Inflammatory macrophage treated with lipopolysaccharide for 4 hours (primary cell): ENCODE data around the gene TRIM6.
"Not testable (repeated sequence)": the region's sequence is repeated elsewhere in the genome, so short reads cannot be mapped to it uniquely, and the experiment has no call there.

Experiments
- DNase-seq: peaks from one replicate; pipeline ENCODE4 v3.0.0-alpha.2; 2020

Gene TRIM6, protein sequence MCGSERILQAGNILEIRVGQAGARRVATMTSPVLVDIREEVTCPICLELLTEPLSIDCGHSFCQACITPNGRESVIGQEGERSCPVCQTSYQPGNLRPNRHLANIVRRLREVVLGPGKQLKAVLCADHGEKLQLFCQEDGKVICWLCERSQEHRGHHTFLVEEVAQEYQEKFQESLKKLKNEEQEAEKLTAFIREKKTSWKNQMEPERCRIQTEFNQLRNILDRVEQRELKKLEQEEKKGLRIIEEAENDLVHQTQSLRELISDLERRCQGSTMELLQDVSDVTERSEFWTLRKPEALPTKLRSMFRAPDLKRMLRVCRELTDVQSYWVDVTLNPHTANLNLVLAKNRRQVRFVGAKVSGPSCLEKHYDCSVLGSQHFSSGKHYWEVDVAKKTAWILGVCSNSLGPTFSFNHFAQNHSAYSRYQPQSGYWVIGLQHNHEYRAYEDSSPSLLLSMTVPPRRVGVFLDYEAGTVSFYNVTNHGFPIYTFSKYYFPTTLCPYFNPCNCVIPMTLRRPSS

DNA sequence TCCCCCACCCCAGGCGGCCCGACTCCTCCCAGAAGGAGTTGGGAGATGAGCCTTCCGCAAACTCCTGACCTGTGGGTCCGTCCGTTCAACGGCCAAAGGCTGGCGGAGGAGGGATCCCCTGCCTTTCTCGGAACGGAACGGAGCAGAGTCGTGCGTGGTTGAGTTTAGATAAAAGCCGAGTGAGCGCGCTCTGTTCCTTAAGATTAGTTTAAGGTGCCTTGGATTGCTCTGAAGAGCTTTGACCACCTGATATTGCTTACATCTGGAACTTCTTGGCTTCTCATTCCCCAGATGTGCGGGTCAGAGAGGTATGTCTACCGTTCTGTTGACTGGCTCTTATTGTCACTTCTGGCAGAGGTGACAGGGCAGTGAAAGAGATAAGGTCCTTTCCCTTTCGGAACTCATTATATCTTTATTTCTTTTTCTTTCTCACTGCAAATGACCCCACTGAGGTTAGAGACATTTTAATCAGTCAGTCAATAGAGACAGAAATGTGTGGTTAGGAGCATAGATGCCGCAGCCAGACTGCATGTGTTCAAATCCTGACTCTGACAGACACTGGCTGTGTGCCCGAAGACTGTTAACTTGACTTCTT, at the start of gene TRIM6:
Gene TRIM6, plus strand, starts transcription at position 31 of the 595 bp plus-strand sequence. Its CDS starts 261 bp downstream, at position 292.
- DNase-seq: peak; percentile 44

DNA sequence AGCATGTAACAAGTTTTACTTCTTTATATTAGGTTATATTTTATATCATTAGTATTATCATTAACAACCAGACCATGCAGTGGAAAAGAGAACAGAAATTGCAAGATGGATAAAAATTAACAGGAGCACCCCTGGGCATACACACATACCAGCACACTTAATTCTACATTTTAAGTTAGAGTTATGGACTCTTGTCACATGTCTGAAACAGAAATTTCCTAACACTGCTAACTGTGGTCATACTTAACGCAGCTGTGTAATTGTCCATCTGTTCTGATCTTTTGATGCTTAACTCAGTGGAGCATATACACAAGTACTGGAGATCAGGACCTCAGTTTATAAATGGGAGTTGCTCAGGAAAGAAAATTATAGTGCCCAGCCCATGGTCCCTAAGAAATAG, 48.5 kb upstream of the TRIM6 start:
- no peak for DNase-seq

DNA sequence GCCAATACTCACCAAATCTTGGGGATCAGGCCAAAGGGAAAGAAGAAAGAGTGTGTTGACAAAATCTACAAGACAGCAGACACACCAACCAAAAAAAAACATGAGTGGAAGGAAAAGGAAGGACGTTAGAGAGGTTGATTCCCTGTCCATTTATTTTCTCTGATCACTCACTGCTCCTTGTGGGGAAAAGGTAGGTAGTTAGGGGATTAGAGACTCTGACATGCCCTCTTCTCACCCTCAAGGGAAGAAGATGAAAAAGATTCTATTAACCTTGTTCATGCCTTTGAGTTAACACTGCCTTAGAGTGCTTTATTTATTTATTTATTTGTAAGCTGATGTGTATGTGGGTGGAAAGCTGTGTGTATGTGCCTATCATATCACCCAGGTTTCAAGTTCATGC, 48.0 kb upstream of the TRIM6 start, which contains the start of gene OR52H1:
Gene OR52H1, minus strand, starts transcription at position 101 of the 400 bp plus-strand sequence. CDS start 3,035 bp downstream, outside the sequence.
- DNase-seq: no peak

DNA sequence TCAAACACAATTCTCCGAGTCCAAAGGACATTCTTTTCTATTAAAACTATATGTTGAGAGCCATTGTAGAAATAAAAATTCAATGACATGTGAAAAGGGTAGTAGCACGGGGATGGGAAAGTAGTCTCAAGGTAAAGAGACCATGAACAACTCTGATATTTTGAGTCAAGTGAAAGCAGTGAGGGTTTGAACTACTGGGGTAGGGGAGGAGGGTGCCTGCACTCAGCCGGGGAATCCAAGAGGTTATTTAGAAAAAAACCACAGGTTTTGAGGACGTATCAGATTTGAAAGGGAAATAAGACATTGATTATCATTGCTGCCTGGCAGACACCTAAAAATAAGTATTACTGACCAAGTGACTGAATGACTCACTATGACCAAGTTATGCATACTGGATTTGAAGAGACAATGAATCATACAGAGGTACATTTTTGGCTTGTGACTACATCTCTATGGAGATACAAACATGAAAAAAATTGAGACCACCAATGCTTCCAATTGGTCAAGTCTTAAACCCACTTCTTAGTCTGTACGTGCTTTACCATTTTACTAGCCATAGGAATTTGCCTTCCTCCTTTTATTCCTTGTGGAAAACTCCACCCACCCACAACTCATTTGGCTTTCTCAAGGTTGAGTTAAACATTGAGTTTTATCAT, 45.9 kb upstream of the TRIM6 start:
- DNase-seq: no peak

DNA sequence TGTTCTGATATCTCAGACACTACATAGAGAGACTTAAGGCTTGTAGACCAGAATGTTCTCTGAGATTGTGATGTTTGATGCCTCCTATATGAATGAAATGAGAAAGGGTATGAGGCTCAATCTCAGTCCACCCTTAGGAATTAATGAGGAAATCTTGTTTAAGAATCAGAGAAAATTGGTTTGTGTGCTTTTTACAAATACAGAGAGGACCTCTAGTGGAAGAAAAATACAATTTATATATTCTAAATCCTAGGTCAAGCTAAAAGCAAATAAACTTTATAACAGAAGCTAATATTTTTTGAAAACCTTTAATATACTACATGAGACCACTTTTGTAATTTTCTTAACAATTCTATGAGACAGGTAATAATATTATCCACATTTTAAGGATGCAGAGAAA, 43.1 kb upstream of the TRIM6 start:
- DNase-seq: no peak

DNA sequence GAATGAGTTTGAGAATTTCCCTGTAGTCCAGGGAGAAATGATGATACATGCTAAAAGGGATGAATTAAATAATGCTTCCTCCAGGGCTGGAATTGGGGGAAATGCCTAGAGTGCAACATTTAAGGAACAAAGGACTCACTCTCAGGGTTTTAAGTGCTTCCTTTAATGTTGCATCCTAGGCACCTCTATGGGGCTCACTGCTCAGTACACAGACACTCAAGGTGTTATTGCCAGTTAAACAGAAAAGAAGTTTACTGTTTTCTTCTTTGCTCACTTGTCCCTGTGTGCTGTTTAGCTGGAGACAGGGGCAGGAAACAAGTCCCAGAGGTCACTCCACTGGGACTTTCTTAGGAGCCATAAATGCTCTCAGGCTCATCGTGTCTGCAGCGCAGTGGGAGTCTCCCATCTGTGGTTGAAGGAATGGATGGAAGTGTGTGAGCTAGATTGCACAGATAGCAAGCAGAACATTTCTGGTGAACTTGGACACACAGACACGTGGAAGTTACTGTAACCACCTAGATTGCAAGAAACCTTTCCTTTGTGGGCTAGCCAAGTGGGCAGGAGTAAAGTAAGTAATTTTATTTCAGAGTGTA, 39.7 kb upstream of the TRIM6 start:
- DNase-seq: no peak

DNA sequence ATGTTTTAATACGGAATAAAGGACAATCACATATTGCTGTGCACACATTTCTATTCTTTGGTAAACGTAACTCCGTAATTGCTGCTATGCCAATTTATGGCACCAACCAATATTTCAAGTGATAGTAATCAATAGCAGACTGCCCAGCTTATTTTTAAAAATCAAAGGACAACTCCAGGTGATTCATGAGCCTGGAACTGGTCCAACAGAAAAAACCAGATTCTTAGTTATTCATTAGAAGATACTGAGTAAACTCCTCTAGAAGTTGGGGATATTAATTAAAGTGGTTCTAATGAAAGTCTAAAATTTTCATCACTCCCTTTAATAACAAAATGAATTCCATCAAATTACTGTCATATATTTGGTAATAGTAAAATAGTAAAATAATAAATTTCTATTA, 38.7 kb upstream of the TRIM6 start:
- DNase-seq: no peak

DNA sequence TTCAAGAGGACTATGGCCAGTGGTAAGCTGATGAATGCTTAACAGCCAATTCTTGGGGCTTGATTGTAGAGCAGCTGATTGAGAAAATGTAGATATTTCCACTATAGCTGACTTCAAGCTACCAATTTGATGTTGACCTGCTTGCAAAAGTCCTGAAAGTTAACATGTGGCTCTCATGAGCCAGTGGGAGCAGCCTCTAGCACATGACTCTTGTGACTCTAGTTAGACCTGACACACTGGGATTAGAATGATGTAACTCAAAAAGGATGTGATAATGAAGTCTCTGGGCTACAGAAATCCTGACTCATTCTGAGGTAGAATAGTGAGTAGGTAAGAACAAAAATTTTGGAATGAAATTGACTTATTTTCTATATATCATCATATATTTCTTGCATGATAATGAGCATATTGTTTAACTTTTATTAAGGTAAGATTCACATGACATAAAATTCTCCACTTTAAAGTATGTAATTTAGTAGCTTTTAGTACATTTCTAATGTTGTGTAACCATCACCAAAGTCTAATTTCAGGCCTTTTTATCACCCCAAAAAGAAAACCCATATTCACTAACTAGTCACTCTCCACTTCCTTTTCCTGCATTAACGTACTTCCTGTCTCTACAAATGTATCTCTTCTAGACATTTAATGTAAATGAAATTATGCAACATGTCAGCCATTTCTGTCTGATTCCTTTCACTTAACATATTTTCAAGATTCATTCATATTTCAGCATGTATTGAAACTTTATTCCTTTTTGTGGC, 32.0 kb upstream of the TRIM6 start:
- peak; percentile 8 for DNase-seq

DNA sequence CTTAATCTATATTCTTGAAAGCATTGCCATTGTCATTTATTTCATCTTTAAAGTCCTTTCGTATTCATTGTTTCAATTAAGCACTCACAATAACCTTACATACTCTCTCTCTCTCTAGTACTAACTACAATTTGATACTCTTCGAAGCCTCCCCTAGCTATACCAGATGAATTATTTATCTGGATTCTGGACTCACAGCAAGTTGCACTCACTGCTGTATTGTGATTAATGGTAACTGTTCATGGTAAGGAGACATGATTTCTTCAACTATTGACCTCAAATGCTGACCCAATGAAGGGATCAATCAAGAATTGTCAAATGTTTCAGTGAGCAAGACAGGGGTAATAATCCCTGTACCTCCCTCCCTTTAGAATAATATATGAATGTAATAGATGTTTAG, 21.8 kb upstream of the TRIM6 start:
- no peak for DNase-seq

DNA sequence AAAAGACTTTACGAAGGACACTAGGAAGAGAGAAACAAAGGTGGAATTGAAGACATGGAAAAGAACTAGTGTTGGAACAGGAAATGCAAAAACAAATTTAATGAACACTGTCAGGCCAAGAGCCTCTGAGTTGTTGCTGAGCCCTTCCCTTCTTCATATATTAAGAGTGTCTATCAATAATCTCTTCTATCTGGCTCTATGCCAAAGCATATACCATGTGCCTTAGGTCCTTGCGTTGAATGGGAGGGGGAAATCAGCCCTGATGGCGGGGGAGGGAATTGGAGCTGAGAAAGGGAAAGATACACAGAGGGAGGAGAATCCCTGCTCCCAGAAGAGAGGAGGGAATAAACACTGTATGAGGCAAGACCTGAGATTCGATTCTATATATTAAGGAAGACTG, 21.3 kb upstream of the TRIM6 start:
- no peak for DNase-seq

DNA sequence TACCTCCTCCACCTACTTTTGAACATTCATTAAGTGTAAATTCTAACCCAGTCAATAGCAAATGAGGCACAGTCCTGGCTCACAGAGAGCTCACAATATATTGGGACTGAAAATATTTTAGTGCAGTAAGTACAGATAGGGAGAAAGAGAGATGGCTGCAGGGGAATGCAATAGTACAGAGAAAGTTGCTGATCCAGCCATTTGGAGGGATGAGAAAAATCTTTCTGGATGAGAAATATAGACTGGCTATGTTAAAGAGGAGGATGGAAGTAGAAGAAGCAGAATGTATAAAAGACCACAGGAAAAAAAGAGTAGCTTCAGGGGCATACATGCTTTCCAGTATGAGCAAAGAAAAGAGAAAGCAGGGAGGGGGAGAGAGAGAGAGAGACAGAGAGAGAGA, 19.3 kb upstream of the TRIM6 start:
- DNase-seq: no peak

DNA sequence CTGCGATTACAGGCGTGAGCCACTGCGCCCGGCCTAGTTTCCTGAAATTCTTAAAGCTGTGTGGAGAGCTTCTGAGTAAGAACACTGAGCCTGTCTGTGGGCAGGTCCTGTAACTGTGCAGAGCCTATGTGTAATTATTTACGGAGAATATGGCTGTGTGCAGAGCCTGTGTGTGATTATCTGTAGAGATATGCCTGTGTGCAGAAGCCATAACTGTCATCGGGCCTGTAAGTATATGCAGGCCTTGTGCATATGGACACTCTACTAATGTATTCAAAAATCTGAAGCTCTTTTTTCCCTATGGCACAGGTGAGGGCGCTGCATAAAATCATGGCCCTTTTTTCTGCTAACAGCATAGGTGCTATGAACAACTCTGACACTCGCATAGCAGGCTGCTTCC, 15.9 kb upstream of the TRIM6 start, which contains the start of gene OR52B6:
Gene OR52B6, plus strand, starts transcription at position 301 of the 400 bp plus-strand sequence. Its CDS starts 0 bp downstream, at position 301.
- no peak for DNase-seq

DNA sequence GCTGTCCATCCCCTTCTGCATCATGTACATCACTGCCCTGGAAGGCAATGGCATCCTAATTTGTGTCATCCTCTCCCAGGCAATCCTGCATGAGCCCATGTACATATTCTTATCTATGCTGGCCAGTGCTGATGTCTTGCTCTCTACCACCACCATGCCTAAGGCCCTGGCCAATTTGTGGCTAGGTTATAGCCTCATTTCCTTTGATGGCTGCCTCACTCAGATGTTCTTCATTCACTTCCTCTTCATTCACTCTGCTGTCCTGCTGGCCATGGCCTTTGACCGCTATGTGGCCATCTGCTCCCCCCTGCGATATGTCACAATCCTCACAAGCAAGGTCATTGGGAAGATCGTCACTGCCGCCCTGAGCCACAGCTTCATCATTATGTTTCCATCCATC, 15.4 kb upstream of the TRIM6 start:
- DNase-seq: no peak

DNA sequence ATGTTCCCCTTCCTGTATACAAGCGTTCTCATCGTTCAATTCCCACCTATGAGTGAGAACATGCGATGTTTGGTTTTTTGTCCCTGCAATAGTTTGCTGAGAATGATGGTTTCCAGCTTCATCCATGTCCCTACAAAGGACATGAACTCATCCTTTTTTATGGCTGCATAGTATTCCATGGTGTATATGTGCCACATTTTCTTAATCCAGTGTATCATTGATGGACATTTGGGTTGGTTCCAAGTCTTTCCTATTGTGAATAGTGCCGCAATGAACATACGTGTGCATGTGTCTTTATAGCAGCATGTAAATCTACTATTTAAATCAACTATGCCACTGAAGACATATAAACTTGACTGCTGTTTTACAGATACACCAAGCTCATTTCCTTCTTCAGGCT, 12.0 kb upstream of the TRIM6 start:
- not testable (repeated sequence) for DNase-seq

DNA sequence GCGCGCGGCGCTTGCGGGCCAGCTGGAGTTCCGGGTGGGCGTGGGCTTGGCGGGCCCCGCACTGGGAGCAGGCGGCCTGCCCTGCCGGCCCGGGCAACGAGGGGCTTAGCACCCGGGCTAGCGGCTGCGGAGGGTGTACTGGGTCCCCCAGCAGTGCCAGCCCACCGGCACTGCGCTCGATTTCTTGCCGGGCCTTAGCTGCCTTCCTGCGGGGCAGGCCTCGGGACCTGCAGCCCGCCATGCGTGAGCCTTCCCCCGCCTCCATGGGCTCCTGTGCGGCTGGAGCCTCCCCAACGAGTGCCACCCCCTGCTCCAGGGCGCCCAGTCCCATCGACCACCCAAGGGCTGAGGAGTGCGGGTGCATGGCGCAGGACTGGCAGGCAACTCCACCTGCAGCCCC, 6.5 kb upstream of the TRIM6 start:
- not testable (repeated sequence) for DNase-seq

DNA sequence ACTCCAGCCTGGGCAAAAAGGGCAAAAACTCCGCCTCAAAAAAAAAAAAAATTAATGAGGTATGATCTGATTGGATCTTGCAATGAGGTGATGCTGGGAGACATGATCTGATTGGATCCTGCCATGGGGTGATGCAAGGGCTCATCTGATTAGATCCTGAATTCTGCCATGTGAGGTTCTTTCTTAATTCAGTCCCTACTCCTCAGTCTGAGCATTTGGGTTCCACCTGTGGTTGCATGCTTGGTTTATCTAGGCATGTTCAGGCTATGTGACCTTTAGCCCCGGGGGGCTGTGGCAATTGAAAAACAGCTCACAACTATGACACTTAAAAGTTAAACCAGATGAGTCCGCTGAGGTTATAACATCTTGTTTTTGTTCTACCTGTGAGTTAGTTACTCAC, 4.8 kb upstream of the TRIM6 start:
- no peak for DNase-seq

DNA sequence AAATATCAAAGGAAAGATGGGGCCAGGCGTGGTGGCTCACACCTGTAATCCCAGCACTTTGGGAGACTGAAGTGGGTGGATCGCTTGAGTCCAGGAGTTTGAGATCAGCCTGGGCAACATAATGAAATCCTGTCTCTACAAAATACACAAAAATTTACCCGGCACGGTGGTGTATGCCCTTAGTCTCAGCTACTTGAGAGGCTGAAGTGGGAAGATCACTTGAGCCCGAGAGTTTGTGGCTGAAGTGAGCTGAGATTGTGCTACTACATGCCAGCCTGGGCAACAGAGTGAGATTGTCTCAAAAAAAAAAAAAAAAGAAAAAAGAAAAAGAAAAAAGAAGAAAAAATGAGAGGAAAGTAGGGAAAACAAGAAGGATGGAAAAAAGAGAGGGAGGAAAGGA, 3.8 kb upstream of the TRIM6 start:
- no peak for DNase-seq

DNA sequence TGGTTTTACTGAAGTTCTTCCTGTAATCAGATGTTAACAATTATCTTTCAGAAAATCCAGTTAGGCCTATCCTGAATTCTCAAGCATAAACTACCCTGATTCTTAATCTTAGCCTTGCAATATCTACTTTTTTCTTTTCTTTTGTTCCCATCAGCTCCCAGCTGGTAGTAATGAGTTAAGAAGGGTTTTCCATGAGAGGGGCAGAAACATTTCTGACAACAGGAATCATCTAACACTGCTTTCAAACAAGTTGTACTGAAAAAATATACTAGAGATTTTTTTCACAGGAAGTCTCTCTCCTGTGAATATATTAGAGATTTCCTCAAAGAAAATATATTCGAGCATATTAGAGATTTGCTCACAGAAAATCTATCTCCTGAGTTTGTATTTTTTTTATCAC, 3.3 kb upstream of the TRIM6 start:
- DNase-seq: no peak

DNA sequence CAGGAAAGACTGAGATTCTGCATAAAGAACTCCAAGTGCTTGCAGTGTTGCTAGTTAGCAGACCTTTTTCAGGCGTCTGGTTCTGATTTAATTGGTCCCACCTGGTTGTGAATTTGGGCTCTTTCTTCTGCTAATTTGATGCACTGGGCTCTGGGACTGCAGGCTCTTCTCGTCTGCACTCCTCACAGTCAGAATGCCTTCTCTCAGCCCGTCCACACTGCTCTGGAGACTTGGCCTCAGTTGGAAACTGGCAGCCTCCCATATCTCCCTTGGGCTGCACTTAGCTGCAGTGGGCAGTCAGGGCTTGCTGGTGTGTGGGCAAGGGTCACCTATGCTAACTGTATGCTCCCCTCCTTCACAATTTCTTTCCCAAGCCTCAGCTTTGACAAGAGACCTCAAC, 1.5 kb downstream of the TRIM6 start:
- no peak for DNase-seq

DNA sequence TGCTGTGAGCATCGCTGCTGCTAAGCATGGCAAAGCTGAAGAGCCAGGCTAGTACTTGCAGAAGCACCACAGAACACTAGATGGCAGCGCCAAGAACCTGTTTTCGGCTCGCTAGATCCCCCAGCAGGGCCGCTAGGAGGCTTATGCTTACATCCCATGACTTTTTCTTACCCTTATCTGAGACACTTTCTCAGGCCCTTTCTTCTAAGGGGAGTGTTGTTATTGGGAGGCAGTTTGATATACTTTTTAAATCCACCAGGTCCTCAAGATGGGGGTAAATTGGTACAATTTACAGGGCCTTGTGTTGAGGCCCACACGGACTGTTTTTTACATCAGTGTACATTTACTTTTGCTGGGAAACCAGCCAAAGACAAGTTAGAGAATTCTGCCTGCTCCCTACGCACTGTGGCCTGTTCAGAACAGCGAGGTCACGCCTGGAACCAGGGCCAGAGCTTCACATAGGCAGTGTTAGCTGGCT, 4.0 kb downstream of the TRIM6 start:
- peak; percentile 78 for DNase-seq

DNA sequence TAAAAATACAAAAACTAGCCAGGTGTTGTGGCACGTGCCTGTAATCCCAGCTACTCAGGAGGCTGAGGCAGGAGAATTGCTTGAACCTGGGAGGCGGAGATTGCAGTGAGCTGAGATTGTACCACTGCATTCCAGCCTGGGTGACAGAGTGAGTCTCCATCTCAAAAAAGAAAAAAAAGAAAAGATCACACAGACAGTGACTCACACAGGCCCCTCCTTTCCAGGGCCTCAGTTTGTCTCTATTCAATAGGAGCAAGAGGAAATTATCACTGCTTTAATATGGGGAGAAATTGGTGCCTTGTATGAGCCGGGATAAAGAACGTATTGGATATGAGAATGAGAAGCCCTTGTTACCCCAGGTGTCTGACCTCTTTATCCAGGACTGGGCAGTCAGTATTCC, 6.4 kb downstream of the TRIM6 start:
- DNase-seq: not testable (repeated sequence)

DNA sequence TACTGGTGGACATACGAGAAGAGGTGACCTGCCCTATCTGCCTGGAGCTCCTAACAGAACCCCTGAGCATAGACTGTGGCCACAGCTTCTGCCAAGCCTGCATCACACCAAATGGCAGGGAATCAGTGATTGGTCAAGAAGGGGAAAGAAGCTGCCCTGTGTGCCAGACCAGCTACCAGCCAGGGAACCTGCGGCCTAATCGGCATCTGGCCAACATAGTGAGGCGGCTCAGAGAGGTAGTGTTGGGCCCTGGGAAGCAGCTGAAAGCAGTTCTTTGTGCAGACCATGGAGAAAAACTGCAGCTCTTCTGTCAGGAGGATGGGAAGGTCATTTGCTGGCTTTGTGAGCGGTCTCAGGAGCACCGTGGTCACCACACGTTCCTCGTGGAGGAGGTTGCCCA, 6.9 kb downstream of the TRIM6 start:
- DNase-seq: no peak
